ENCODE measurements around the gene GALR2. TPM values are rescaled to one million over a fixed set of nuclear protein-coding genes. Genes with fewer than 3 reads are reported as not detected.

GALR2 gene
- total and polyA plus RNA-seq, 2 experiments from 2014 or later: 0.55 TPM; not detected in 1

GRCh38 chr17:76121932-76122430 is 47.4 kb downstream of the GALR2 start:
- Histone ChIP-seq H3K4me3 (no peak overlapping the region), H3K27ac (no peak overlapping the region), H3K9me3 (ENCODE audit: low read depth) (no peaks in the 10 kb centered on the region), H3K4me1 (ENCODE audit: low read depth) (no peaks in the 10 kb centered on the region), H3K36me3 (no peaks in the 10 kb centered on the region), H3K27me3 (no peaks in the 10 kb centered on the region)
- peak in 1 of 2 donors; percentile 46 for DNase-seq (ENCODE audit: low read depth in 1 of 2, low spot score in 1 of 2)
- TF ChIP-seq CTCF (IDR thresholded peaks at IDR 0.05; ENCODE audit: low read depth, low read length): no peak

- H3K27me3 ChIP-seq: no peaks in the 10 kb centered on the region
- TF ChIP-seq CTCF (IDR thresholded peaks at IDR 0.05; ENCODE audit: low read depth, low read length): no peak
- no peak overlapping the region for H3K4me3 ChIP-seq
- H3K4me1 ChIP-seq (ENCODE audit: low read depth): no peaks in the 10 kb centered on the region
- DNase-seq (ENCODE audit: low read depth in 1 of 2, low spot score in 1 of 2): no peak
- H3K9me3 ChIP-seq (ENCODE audit: low read depth): no peaks in the 10 kb centered on the region
- no peaks in the 10 kb centered on the region for H3K36me3 ChIP-seq
- H3K27ac ChIP-seq: no peak overlapping the region
Observed at GRCh38 chr17:76122431-76123190, 48.0 kb downstream of the GALR2 start.

DNA sequence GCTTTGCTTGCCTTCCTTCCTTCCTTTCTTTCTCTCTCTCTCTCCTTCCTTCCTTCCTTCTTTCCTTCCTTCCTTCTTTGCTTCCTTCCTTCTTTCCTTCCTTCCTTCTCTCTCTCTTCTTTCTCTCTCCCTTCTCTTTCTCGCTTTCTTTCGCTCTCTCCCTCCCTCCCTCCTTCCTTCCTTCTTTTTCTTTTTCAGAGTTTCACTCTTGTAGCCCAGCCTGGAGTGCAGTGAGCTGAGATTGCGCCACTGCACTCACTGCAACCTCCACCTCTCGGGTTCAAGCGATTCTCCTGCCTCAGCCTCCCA is 48.6 kb downstream of the GALR2 start:
- Histone ChIP-seq H3K27ac (no peak overlapping the region), H3K9me3 (ENCODE audit: low read depth) (no peaks in the 10 kb centered on the region), H3K36me3 (no peaks in the 10 kb centered on the region), H3K27me3 (peaks cover 4% of the 10 kb centered on the region), H3K4me3 (no peak overlapping the region), H3K4me1 (ENCODE audit: low read depth) (no peaks in the 10 kb centered on the region)
- no peak for DNase-seq (ENCODE audit: low read depth in 1 of 2, low spot score in 1 of 2)
- TF ChIP-seq CTCF (IDR thresholded peaks at IDR 0.05; ENCODE audit: low read depth, low read length): no peak

- TF ChIP-seq CTCF (IDR thresholded peaks at IDR 0.05; ENCODE audit: low read depth, low read length): no peak
Observed at GRCh38 chr17:76123749-76124581, 49.4 kb downstream of the GALR2 start.

DNA sequence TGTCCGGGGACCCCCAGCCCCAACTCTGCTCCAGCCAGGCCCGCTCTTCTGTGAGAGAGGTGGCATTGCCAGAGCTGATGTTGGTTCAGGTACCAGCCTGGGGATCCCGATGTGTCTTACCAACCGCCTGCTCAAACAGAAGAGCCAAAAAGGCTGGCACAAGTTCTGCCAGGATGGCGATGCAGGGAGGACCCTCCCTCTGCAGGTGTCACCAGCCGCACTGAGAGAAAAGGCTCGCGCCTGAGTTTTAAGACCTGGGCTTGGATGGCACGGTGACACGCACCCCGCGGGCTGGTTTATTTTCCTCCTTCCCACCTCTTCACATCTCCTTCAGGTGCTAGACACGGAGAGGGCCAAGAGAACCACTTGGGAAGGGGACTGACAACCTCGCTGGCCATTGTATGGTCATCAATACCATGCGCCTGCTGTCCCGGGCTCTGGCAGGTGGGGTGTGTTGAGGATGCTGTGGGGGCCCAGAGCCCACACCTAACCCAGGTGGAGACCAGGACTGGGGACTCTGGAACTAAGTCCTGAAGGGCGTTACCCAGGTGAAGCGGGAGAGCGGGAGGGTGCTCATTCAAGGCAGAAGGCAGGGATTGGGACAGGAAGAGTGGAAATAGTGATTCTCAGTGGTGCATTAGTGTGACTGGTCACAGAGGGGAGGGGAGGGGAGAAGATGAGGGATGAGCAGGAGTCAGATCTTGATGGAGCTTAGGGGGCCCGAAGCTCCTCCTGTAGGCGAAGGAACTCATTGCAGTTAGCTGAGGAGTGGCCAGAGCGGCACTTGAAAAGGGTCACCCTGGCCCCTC is 50.2 kb downstream of the GALR2 start:
- H3K36me3 ChIP-seq: no peaks in the 10 kb centered on the region
- DNase-seq (ENCODE audit: low read depth in 1 of 2, low spot score in 1 of 2): no peak

More at GRCh38 chr17:76123749-76124581, 49.4 kb downstream of the GALR2 start:
- Histone ChIP-seq H3K27ac (no peak overlapping the region), H3K4me1 (ENCODE audit: low read depth) (no peaks in the 10 kb centered on the region), H3K36me3 (no peaks in the 10 kb centered on the region), H3K27me3 (peaks cover 8% of the 10 kb centered on the region), H3K9me3 (ENCODE audit: low read depth) (no peaks in the 10 kb centered on the region), H3K4me3 (no peak overlapping the region)
- DNase-seq (ENCODE audit: low read depth in 1 of 2, low spot score in 1 of 2): no peak

More for the DNA sequence above, 50.2 kb downstream of the GALR2 start:
- Histone ChIP-seq H3K4me3 (no peak overlapping the region), H3K4me1 (ENCODE audit: low read depth) (no peaks in the 10 kb centered on the region), H3K27ac (no peak overlapping the region), H3K9me3 (ENCODE audit: low read depth) (no peaks in the 10 kb centered on the region), H3K27me3 (peaks cover 13% of the 10 kb centered on the region)
- peak; percentile 41 for TF ChIP-seq CTCF (IDR thresholded peaks at IDR 0.05; ENCODE audit: low read depth, low read length)

All from cardiac muscle cell (in vitro differentiated cells and primary cell).